Right lobe of liver (tissue), 4 donors: Measurements from ENCODE around the gene KRTAP10-10.

Source experiments
- CTCF ChIP-seq, 4 donors: fragments of 200-600 bp in 3 of 4; fragments of 450-650 bp in 1 of 4; IDR thresholded peaks; one replicate each; pipeline versions ENCODE4 v1.5.1 to v1.8.0; 2016 to 2022; ENCODE audit warnings: antibody characterized with exemption in 4 of 4, mild to moderate bottlenecking in 2 of 4
- POLR2A ChIP-seq: fragments of 450-650 bp; IDR thresholded peaks from one replicate; pipeline ENCODE4 v1.6.1; 2017; ENCODE audit warnings: antibody characterized with exemption, mild to moderate bottlenecking
- donor health status: DM: no; HTN: no; CAD: no.
- donor health status: DM: no; HTN: no; CAD: no.
- donor health status: DM: no; HTN: yes; CAD: no.

GRCh38 chr21:44609193-44609592 lies 28.0 kb upstream of the KRTAP10-10 start:
- TF ChIP-seq CTCF (IDR thresholded peaks at IDR 0.05) (no peak), POLR2A (no peak)
